Measurements from ENCODE around the gene MRS2.
"Not testable (repeated sequence)": the region's sequence is repeated elsewhere in the genome, so short reads cannot be mapped to it uniquely, and the experiment has no call there.

GRCh38 chr6:24400045-24401039, 2.4 kb upstream of the MRS2 start:
- TF ChIP-seq ARNTL (CRISPR knock-in tag; IDR thresholded peaks at IDR 0.05; ENCODE audit: borderline replicate concordance, low read depth); SNAI2 (CRISPR knock-in tag; IDR thresholded peaks at IDR 0.05); PPARA (CRISPR knock-in tag; IDR thresholded peaks at IDR 0.05; ENCODE audit: borderline replicate concordance); ZFP30 (CRISPR knock-in tag; IDR thresholded peaks at IDR 0.05); TCF4 (CRISPR knock-in tag; IDR thresholded peaks at IDR 0.05; ENCODE audit: borderline replicate concordance); OSR1 (CRISPR knock-in tag; IDR thresholded peaks at IDR 0.05); ZNF565 (CRISPR knock-in tag; conservative IDR thresholded peaks at IDR 0.05; ENCODE audit: low read depth): not testable (repeated sequence)
- TF ChIP-seq, protein P1, sequence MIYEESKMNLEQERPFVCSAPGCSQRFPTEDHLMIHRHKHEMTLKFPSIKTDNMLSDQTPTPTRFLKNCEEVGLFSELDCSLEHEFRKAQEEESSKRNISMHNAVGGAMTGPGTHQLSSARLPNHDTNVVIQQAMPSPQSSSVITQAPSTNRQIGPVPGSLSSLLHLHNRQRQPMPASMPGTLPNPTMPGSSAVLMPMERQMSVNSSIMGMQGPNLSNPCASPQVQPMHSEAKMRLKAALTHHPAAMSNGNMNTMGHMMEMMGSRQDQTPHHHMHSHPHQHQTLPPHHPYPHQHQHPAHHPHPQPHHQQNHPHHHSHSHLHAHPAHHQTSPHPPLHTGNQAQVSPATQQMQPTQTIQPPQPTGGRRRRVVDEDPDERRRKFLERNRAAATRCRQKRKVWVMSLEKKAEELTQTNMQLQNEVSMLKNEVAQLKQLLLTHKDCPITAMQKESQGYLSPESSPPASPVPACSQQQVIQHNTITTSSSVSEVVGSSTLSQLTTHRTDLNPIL (CRISPR knock-in tag; IDR thresholded peaks at IDR 0.05; ENCODE audit: low read depth) = not testable (repeated sequence)
- TF ChIP-seq, protein P2, sequence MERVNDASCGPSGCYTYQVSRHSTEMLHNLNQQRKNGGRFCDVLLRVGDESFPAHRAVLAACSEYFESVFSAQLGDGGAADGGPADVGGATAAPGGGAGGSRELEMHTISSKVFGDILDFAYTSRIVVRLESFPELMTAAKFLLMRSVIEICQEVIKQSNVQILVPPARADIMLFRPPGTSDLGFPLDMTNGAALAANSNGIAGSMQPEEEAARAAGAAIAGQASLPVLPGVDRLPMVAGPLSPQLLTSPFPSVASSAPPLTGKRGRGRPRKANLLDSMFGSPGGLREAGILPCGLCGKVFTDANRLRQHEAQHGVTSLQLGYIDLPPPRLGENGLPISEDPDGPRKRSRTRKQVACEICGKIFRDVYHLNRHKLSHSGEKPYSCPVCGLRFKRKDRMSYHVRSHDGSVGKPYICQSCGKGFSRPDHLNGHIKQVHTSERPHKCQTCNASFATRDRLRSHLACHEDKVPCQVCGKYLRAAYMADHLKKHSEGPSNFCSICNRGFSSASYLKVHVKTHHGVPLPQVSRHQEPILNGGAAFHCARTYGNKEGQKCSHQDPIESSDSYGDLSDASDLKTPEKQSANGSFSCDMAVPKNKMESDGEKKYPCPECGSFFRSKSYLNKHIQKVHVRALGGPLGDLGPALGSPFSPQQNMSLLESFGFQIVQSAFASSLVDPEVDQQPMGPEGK (CRISPR knock-in tag; IDR thresholded peaks at IDR 0.05; ENCODE audit: borderline replicate concordance) = not testable (repeated sequence)

Data from SK-N-SH treated with all-trans-retinoic acid at 6 μM for 48 hours (cell line).